Mucosa of stomach (tissue), 1 donor: ENCODE measurements around the gene ARL17B.
"Not testable (repeated sequence)": the region's sequence is repeated elsewhere in the genome, so short reads cannot be mapped to it uniquely, and the experiment has no call there.

ENCODE experiments used
- H3K27me3 ChIP-seq: one replicate; pipeline ENCODE4 v1.7.0; 2013; ENCODE audit warnings: mild to moderate bottlenecking, low read length; ENCODE audit not compliant: control insufficient read depth, insufficient read depth
- H3K36me3 ChIP-seq: one replicate; pipeline ENCODE4 v1.7.0; 2013; ENCODE audit warnings: low read length; ENCODE audit not compliant: control insufficient read depth, insufficient read depth
- H3K4me1 ChIP-seq: one replicate; pipeline ENCODE4 v1.7.0; 2013; ENCODE audit warnings: mild to moderate bottlenecking, low read length; ENCODE audit not compliant: control insufficient read depth, insufficient read depth
- H3K4me3 ChIP-seq: one replicate; pipeline ENCODE4 v1.7.0; 2013; ENCODE audit warnings: low read length
- H3K9ac ChIP-seq: one replicate; pipeline ENCODE4 v1.7.0; 2013; ENCODE audit warnings: mild to moderate bottlenecking, low read length, moderate library complexity
- H3K9me3 ChIP-seq: one replicate; pipeline ENCODE4 v1.7.0; 2013; ENCODE audit warnings: mild to moderate bottlenecking, low read length, moderate library complexity; ENCODE audit not compliant: control insufficient read depth
- donor health status: Pancreatic carcinoma.

The ARL17B gene

DNA sequence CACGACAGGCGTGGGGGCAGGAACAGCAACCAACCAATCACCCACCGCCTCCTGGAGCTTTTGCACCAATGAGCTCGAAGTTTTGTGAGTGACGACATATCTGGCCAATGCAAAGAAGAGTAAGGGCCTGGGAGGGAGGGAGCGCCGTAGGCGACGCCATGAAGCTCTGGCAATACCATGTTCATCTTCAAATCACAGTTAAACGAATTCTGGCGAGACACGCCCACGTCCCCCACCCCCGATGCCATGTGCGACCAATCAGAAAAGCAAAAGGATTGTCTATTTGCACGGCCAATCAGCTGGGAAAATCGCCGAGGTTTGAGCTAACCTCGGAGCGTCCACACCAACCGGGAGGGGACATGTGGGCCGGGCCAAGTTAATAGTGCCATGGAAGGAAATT lies at the start of gene ARL17B:
TSS of gene ARL17B (minus strand) at position 12 of the 400 bp plus-strand sequence. CDS start 3,369 bp downstream, outside the sequence.
- not testable (repeated sequence) for H3K4me1 ChIP-seq, H3K36me3 ChIP-seq, H3K9ac ChIP-seq, H3K27me3 ChIP-seq, H3K4me3 ChIP-seq, H3K9me3 ChIP-seq

DNA sequence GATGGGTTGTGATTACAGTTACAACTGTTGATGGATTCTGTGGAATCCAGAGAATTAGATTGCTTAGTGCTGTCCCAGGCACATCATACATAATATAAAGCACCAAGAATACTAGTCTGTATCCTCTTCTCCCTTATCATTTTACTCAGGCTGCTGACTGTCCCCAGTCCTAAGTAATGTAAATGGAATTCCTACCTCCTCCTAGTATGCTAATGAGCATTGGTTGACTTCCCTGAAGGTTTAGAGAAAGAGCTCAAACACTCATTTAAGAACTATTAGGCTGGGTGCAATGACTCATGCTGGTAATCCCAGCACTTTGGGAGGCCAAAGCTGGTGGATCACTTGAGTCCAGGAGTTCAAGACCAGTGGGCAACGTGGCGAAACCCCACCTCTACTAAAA lies 48.3 kb upstream of the ARL17B start:
- not testable (repeated sequence) for H3K4me3 ChIP-seq, H3K9me3 ChIP-seq, H3K36me3 ChIP-seq, H3K4me1 ChIP-seq, H3K27me3 ChIP-seq, H3K9ac ChIP-seq

DNA sequence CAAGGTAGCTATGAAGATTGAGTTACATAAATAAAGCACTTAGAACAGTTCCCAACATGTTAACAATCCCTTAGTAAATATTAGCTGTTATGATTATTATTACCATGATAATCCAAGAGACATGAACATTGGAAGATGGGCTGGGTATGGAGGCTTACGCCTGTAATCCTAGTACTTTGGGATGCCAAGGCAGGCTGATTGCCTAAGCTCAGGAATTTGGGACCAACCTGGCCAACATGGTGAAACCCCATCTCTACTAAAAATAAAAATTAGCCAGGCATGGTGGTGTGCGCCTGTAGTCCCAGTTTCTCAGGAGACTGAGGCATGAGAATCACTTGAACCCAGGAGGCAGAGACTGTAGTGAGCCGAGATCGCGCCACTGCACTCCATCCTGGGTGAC lies 45.6 kb upstream of the ARL17B start:
- not testable (repeated sequence) for H3K4me3 ChIP-seq, H3K9ac ChIP-seq, H3K9me3 ChIP-seq, H3K36me3 ChIP-seq, H3K4me1 ChIP-seq, H3K27me3 ChIP-seq

DNA sequence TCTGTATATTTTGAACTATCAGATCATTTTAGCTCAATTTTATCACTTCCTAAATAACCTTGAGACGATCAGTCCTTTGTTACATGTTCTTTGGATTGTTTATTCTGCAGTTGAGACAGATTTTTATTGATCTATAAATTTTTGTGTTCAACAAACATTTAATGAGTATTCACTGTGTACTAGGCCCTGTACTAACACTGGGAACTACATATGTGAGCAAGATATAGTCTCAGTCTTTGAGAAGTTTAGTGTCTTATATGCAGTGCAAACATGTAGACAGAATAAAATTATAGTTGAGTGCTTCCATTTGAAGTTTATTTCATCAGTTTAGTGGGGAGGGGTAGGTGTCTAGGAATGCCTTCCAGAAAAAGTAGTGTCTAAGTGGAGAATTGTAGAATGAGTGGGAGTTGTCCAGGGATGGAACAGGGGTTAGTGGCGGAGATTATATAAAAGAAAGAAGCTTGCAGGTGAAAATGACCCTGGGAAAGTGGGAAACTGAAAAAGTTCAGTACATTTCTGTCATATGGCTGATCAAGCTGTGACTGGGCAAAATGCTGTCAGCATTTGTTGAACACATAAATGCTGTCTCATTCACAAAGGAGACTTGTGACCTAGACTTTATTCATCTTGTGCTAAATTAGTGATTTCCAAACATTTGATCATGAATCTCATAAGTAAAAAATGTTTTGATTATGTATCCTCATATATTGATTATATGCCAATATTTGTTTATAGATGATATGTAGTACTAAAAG lies 39.6 kb upstream of the ARL17B start:
- not testable (repeated sequence) for H3K36me3 ChIP-seq, H3K27me3 ChIP-seq

DNA sequence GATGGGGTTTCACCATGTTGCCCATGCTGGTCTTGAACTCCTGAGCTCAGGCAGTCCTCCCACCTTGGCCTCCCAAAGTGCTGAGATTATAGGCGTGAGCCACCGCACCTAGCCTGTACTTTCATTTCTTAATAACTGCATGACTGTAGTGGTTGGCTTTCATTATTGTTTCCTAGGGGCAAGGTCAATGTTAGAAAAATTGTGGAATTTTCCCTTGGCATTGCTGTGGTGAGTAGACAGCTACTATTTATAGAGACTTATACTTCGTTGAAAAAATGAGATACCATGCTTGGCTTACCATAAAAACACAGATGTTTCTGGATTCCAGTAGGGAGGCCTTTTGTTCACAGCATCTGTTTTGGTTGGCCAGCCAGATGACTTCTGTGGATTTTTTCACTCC lies 39.0 kb upstream of the ARL17B start:
- not testable (repeated sequence) for H3K27me3 ChIP-seq, H3K9ac ChIP-seq, H3K4me3 ChIP-seq, H3K4me1 ChIP-seq, H3K9me3 ChIP-seq, H3K36me3 ChIP-seq

More for the DNA sequence above, 39.6 kb upstream of the ARL17B start:
- H3K9me3 ChIP-seq, H3K4me3 ChIP-seq, H3K9ac ChIP-seq, H3K4me1 ChIP-seq: not testable (repeated sequence)

DNA sequence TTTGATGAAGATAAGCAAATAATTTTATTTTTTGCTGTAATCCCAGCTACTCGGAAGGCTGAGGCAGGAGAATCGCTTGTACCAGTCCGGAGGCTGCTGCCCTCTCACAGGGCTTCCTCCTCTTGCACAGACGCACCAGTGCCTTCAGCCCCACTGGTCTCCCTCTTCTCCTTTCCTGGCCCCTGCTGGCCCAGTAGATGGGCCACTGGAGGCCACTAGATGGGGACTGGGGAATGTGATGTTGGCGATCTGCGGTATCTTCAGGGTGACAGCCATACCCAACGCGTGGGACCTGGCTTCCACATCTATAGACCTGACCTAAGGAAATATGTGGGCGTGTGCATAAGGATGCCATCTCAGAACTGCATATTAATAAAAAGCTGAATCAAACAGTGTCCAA lies 38.4 kb upstream of the ARL17B start:
- H3K36me3 ChIP-seq, H3K9me3 ChIP-seq, H3K9ac ChIP-seq, H3K27me3 ChIP-seq, H3K4me3 ChIP-seq, H3K4me1 ChIP-seq: not testable (repeated sequence)

DNA sequence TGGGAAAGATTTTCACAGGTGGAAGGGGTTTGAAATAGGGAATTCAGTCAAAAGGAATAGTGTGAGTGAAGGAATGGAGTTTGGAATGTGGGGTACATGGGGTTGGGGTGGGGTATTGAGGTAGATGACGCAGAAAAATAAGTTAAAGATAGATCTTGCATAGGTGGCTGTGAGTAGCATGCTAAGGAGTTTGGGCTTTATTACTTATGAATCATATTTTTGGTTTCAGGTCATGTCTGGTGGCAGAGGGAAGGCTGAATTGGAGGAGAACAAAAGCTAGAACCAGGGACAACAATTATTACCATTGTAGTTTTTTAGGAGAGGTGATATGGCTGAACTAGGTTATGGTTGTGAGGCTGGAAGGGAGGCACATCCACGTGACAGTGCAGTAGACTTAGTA lies 34.7 kb upstream of the ARL17B start:
- not testable (repeated sequence) for H3K27me3 ChIP-seq, H3K36me3 ChIP-seq, H3K9ac ChIP-seq, H3K4me3 ChIP-seq, H3K4me1 ChIP-seq, H3K9me3 ChIP-seq

DNA sequence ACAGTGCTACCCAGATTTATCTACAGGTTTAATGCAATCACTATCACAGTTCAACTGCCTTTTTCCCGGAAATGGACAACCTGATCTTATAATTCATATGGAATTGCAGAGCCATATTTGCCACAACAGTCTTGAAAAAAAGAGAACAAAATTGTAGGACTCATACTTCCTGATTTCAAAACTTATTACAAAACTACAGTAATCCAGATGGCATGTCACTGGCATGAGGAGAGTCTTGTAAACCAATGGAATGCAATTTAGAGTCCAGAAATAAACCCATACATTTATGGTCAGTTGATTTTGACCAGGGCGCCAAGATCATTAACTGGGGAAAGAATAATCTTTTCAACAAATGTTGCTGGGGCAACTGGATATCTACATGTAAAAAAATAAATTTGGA lies 32.1 kb upstream of the ARL17B start:
- H3K4me1 ChIP-seq, H3K9ac ChIP-seq, H3K27me3 ChIP-seq, H3K36me3 ChIP-seq, H3K4me3 ChIP-seq, H3K9me3 ChIP-seq: not testable (repeated sequence)

DNA sequence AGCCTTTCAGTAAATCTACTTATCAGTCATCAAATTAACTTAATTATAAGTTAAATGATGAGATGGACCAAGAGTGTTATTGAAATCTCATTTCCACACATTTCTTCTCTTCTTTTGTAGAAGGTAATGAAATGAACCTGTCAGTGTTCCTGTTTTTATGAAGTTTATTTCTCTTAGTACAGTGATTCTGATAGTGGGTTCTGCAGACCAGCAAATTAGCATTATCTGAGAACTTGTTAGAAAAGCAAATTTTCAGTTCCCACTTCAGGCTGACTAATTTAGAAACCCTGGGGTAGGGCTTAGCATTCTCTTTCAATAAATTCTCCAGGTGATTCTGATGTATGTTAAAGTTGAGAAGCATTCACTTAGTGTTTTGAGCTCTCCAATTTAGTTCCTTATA lies 23.9 kb upstream of the ARL17B start:
- H3K9ac ChIP-seq, H3K4me3 ChIP-seq, H3K36me3 ChIP-seq, H3K27me3 ChIP-seq, H3K9me3 ChIP-seq, H3K4me1 ChIP-seq: not testable (repeated sequence)

DNA sequence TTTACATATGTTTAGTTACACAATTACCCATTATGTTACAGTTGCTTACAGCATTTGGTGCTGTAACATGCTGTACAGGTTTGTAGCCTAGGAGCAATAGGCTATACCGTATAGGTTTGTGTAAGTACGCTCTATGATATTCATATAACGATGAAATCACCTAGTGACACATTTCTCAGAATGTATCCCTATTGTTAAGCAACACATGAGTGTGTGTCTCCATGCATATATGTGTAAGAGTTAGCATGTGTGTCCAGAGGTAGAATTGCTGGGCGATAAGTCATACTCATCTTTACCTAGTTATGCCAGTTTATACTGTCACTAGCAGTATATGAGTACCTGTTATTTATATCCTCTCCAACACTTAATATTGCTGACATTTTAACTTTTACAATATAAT lies 21.6 kb upstream of the ARL17B start:
- not testable (repeated sequence) for H3K4me1 ChIP-seq, H3K36me3 ChIP-seq, H3K4me3 ChIP-seq, H3K9me3 ChIP-seq, H3K9ac ChIP-seq, H3K27me3 ChIP-seq

DNA sequence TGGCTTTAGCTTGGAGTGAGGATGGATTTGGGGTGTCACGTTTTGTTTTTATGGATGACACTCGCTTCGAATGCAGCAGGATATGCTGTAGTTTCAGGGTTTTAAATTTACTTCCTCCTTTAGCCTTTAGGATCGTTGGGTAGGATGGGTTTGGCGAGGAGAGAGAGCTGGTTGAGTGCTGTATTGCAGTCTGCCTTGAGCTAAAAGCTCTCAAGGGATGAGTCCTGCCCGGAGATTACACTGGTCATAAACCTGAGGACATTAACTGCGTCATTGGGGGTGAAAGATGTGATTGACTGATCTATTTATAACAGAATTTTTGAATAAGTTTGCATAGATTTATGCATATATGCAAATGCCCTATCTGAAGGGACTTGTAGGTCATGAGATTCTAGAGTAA lies 11.9 kb upstream of the ARL17B start:
- not testable (repeated sequence) for H3K27me3 ChIP-seq, H3K9me3 ChIP-seq, H3K9ac ChIP-seq, H3K4me3 ChIP-seq, H3K36me3 ChIP-seq, H3K4me1 ChIP-seq

DNA sequence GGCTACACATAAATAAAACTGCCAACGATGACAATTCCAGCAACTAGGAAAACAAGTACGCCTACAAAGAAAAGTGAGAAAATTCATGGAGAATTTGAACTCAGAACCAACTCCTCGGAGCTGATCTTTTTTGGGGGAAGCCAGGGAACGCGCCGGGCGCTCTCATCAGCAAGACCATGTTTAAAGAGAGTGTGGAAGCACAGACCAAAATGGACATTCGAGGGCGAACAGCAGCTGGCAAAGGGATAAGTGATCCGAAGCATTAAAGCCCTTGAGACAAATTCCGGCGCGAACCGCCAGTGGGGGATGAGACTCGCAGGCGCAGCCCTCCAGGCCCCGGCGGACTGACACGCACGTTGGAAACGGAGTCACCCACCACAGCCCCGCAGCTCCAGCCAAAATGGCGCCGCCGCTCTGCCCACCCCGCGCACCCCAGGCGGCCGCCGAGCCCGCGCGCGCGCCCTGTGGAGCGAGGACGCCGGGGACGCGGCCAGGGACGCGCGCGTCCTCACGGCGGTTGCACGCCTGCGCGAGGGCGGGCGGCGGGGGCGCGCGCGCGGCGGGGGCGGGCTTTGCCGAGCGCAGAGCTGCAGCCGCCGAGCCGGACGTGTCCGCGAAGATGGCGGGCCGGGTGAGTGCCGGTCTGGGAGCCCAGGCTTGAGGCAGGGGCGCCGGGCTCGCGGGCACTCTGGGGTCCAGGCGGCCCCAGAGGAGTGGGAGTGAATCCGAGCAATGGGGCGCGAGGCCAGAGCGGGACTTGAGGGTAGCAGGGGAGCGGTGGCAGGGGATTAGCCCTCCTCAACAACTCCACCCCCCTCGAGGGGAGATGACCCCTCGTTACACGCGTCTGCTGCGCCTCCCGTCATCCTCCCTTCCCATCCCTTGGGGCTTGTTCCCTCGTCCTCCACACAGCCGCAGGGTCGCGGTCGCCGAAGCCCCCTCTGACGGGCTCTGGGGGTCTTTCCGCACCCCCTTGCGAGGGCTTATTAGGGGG lies 11.0 kb upstream of the ARL17B start:
- not testable (repeated sequence) for H3K9ac ChIP-seq, H3K27me3 ChIP-seq, H3K4me1 ChIP-seq, H3K4me3 ChIP-seq, H3K36me3 ChIP-seq, H3K9me3 ChIP-seq
